HFF-Myc (cell line): ENCODE data around the gene CBARP.

ENCODE experiments used
- DNase-seq: peaks from one replicate; pipeline ENCODE4 v3.0.0-alpha.2; 2011; ENCODE audit warnings: low read depth; ENCODE audit errors: extremely low read depth
- H3K4me3 ChIP-seq: replicated peaks from 2 replicates; pipeline ENCODE4 v1.5.1; 2011; ENCODE audit warnings: low read depth, mild to moderate bottlenecking, control low read depth, low read length
- TF ChIP-seq, protein P1 (sequence below): IDR thresholded peaks from 2 replicates; pipeline ENCODE4 v1.5.1; 2012; ENCODE audit warnings: mild to moderate bottlenecking, low read depth, low read length, control low read depth; ENCODE audit errors: missing control alignments

The CBARP gene

DNA sequence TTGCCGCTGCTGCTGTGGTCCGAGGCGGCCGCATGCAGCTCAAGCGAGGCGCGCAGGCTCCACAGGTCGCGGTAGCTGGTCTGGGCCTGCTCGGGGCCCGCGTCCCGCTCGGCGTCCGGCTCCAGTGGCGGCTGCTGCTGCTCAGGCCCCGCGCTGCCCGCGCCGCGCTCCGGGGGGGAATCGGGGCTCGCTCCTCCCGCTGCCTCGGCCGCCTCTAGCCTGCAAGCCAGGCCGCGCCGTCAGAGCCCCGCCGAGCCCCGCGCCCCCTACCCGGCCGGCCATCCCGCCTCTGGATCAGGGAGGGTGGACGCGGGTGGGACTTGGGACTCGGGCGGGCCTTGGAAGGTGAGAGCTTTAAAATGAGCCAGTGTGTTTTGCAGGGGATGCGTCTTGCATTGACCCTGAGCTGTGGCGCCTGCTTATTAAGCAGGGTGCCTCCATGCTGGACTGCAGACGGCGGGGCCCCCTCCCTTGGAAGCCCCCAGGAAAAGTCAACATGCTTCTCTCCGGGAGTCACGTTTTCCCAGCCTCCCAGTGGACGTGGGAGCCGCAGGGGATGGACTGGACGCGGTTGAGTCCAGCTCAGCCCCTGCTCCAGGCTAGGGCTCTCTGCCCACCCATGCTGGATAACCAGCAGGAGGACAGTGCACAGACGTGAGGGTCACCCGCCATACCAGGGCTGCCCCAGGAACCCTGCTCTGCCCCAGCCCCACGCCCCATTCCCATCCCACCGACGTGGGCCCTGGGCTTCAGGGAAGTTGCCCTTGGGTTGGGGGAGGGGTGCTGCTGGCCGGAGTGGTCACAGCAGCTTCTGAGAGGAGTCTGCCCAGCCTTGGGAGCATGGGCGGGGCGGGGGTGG, 7.7 kb downstream of the CBARP start:
- no peak overlapping the region for H3K4me3 ChIP-seq
- TF ChIP-seq, protein P1, sequence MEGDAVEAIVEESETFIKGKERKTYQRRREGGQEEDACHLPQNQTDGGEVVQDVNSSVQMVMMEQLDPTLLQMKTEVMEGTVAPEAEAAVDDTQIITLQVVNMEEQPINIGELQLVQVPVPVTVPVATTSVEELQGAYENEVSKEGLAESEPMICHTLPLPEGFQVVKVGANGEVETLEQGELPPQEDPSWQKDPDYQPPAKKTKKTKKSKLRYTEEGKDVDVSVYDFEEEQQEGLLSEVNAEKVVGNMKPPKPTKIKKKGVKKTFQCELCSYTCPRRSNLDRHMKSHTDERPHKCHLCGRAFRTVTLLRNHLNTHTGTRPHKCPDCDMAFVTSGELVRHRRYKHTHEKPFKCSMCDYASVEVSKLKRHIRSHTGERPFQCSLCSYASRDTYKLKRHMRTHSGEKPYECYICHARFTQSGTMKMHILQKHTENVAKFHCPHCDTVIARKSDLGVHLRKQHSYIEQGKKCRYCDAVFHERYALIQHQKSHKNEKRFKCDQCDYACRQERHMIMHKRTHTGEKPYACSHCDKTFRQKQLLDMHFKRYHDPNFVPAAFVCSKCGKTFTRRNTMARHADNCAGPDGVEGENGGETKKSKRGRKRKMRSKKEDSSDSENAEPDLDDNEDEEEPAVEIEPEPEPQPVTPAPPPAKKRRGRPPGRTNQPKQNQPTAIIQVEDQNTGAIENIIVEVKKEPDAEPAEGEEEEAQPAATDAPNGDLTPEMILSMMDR = no peak
- no peak for DNase-seq

DNA sequence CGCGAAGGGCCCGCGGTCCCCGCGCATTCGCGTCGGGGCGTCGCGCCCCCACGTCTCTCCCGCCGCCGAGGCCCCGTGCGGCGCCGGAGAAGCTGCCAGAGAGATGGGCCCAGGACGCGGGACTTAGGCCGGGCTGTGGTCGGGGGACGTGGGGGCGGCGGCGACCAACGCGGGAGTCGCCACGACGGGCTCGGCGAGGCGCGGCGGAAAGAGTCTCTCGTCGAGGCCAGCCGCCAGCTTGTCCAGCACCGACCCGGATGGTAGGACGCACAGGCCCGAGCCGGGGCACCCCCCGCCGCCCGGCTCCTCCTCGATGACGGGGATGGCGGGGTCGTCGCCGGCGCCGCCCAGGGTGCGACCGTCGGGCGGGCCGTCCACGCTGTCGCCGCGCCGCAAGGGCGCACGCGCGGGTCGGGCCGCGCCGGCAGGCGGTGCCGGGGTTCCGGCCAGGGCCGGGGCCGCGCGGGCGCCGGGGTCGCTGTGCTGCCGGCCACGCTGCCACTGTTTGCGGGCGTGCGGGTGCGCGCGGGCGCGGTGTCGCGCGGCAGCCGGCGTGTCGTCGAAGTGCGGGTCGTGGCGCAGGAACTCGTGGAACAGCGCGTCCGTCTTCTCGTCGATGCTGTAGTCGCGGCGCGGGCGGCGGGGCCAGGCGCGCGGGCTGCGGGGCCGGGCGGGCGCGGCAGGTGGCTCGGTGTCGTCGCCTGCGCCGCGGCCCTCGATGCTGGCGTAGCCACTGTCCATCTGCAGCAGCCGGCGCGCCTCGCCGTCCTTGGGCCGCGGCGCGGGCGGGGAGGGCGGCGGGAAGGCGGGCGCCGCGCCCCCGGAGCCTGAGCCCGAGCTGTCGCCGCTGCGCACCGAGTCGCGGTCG, 8.5 kb downstream of the CBARP start:
- DNase-seq = no peak
- TF ChIP-seq, protein P1 = no peak
- H3K4me3 ChIP-seq = no peak overlapping the region

DNA sequence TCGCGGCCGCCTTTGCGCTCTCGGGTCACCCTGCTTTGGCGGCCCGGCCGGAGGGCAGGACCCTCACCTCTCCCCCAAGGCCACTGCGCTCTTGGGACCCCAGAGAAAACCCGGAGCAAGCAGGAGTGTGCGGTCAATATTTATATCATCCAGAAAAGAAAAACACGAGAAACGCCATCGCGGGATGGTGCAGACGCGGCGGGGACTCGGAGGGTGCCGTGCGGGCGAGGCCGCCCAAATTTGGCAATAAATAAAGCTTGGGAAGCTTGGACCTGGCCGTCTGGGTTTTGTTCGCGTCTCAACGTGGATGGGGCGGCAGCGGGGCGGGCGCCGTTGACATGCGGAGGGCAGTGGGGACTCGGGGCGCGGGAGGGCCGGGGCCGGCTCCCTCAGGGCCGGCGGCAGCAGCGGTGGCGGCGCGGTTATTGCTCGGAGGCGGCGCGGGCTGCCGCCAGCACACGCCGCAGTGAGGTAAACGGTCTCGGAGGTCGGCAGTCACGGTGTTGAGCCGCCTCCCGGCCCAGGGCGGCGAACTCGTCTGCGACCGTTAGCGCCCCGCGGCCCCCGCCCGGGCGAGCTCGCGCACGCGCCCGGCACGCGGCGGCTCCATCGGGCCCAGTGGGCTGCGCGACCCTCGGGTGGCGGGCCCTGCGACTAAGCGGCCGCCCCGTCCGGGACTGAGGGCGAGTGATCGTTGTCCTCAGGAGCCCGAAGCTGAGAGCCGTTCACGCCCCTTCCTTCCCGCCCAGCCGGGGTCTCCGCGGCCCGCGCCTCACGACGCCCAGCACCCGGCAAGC, 9.4 kb downstream of the CBARP start:
- no peak for DNase-seq
- no peak overlapping the region for H3K4me3 ChIP-seq
- TF ChIP-seq, protein P1 = no peak

DNA sequence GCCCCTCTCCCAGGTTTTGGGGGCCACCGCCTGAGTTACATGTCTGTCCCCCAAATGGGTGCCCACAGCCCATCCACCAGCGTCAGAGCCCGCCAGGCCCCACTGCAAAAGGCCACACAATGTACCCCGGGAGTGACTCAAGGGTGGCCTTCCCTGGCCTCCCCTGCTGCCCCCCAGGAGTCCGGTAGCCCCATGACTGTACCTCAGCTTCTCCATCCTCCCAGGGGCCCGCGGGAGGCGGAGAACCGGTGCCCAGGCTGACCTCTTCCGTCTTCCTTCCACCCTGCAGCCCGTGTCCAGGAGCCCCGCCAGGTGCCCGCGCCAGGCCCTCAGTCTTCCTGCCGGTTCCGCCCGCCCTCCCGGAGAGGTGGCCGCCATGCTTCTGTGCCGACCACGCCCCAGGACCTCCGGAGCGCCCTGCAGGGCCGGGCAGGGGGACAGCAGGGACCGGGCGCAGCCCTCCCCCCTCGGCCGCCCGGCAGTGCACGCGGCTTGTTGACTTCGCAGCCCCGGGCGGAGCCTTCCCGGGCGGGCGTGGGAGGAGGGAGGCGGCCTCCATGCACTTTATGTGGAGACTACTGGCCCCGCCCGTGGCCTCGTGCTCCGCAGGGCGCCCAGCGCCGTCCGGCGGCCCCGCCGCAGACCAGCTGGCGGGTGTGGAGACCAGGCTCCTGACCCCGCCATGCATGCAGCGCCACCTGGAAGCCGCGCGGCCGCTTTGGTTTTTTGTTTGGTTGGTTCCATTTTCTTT, 10.3 kb downstream of the CBARP start:
- no peak overlapping the region for H3K4me3 ChIP-seq
- no peak for DNase-seq
- TF ChIP-seq, protein P1 = no peak

DNA sequence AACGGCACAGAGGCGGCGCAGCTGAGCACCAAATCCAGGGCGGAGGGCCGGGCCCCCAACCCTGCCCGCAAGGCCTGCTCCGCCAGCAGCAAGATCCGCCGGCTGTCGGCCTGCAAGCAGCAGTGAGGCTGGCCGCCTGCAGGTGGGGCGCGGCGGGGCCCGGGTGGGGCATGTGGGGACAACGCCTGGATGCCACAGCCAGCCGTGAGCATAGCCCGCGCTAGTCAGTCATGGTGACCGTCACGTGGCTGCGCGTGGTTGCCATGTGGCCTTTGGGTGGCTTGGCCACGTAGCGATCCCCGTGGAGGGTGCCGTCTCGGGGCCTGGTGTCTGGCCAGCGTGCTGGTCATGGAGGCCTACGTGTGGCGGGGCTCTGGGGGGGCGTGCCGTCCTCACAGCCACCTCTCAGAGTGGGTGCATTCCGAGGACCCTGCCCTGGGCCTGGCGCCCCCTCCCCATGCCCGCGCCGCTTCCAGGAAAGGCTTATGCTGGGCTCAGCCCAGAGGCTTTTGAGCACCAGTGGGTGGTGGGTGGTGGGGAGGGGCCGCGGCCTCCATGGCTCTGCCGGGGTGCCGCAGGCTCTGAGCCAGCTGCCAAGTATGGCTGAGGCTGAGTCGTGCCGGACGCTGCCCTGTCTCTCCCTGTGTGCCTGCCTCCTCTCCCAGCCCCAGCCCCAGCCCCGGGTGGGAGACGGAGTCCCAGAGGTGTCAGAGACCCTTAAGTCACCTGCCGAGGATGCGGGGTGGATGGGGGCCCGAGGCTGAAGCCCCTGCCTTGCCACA, 11.1 kb downstream of the CBARP start:
- H3K4me3 ChIP-seq = no peak overlapping the region
- TF ChIP-seq, protein P1 = no peak

More for the DNA sequence above, 11.1 kb downstream of the CBARP start:
- DNase-seq = no peak
